ENCODE data around the gene TBC1D14. TPM values are rescaled to one million over a fixed set of nuclear protein-coding genes. Genes with fewer than 3 reads are reported as not detected.

The TBC1D14 gene
- total RNA-seq, 2 experiments from 2014 or later: 38.4 to 44.1 TPM

DNA sequence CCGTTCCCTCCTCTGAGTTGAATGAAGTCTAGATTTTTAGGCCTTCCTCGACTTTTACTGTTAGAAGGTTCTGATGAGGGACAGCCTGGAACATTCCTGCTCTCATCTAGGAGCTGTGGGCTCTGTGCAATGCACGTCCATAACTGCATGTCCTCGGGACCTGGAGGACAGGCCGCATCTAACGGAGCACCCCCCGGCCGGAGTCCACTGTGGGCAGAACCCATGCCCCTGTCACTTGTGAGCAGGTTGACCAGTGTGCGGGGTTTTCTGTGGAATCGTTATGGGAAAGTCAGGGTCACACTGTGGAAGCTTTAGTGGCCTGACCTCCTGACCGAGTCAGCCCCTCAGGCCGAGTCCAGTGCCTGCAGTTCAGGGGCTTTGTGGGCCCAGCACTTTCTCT lies 114.3 kb downstream of the TBC1D14 start:
- ChIA-PET CTCF (ENCODE audit: unreplicated experiment) (no interaction called here), POLR2A (no interaction called here)
- H3K4me1 ChIP-seq (ENCODE audit: insufficient read depth, low read length, poor library complexity, severe bottlenecking): no peaks in the 10 kb centered on the region
- H3K9me3 ChIP-seq (ENCODE audit: low read length): no peaks in the 10 kb centered on the region
- H3K36me3 ChIP-seq (ENCODE audit: insufficient read depth, low read length): peaks cover 27% of the 10 kb centered on the region
- no peak overlapping the region for H2AFZ ChIP-seq (ENCODE audit: low read length)
- intact Hi-C loops (cut with micrococcal nuclease; ENCODE audit: unreplicated experiment): no loop called here
- no peak overlapping the region for H3K4me3 ChIP-seq (ENCODE audit: low read depth, low read length, poor library complexity, severe bottlenecking)
- H3K9me2 ChIP-seq (ENCODE audit: insufficient read depth, low read length): no peaks in the 10 kb centered on the region
- no peaks in the 10 kb centered on the region for H4K20me1 ChIP-seq (ENCODE audit: insufficient read depth, low read length)
- DNase-seq (ENCODE audit: low spot score): no peak
- no peak overlapping the region for H3K4me2 ChIP-seq (ENCODE audit: low read length)
- H3K79me2 ChIP-seq (ENCODE audit: insufficient read depth, low read depth, low read length): no peaks in the 10 kb centered on the region
- TF ChIP-seq, protein P1, sequence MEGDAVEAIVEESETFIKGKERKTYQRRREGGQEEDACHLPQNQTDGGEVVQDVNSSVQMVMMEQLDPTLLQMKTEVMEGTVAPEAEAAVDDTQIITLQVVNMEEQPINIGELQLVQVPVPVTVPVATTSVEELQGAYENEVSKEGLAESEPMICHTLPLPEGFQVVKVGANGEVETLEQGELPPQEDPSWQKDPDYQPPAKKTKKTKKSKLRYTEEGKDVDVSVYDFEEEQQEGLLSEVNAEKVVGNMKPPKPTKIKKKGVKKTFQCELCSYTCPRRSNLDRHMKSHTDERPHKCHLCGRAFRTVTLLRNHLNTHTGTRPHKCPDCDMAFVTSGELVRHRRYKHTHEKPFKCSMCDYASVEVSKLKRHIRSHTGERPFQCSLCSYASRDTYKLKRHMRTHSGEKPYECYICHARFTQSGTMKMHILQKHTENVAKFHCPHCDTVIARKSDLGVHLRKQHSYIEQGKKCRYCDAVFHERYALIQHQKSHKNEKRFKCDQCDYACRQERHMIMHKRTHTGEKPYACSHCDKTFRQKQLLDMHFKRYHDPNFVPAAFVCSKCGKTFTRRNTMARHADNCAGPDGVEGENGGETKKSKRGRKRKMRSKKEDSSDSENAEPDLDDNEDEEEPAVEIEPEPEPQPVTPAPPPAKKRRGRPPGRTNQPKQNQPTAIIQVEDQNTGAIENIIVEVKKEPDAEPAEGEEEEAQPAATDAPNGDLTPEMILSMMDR (conservative IDR thresholded peaks at IDR 0.05; ENCODE audit: low read length): no peak
- no peak for TF ChIP-seq EZH2phosphoT487 (IDR thresholded peaks at IDR 0.05; ENCODE audit: borderline replicate concordance, low read depth, low read length)
- no peak overlapping the region for H3K27ac ChIP-seq (ENCODE audit: low read depth, low read length, poor library complexity, severe bottlenecking)
- no TSS peak for BruUV-seq (replicated peaks)

DNA sequence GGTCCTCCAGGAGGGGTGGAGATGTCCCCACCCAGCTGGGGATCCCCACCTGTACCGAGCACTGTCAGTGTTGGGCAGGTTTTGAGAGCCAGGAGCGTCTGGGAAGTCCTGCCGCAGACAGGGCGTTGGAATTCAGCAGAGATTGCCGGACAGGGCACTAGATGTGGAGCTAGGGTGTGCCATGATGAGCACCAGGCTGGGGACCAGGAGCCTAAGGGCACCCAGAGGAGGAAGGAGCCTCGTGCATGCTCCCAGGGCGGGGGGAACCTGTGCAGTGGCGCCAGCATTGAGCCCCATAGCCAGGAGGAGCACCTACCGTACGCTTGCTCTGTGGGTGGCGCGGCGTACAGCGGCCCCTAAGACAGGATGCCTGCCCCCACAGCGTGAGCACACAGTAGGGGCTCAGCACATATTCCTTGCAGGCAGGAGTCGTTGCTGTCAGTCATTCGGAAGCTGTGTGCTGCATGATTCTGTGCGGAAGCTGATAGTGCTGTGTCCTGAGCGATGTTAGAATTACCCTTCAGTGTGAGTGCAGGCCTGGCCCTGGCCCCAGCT lies 114.8 kb downstream of the TBC1D14 start:
- intact Hi-C loops (cut with micrococcal nuclease; ENCODE audit: unreplicated experiment): no loop called here
- no peak for DNase-seq (ENCODE audit: low spot score)
- Histone ChIP-seq H3K4me3 (ENCODE audit: low read depth, low read length, poor library complexity, severe bottlenecking) (no peak overlapping the region), H3K9me3 (ENCODE audit: low read length) (no peaks in the 10 kb centered on the region), H3K79me2 (ENCODE audit: insufficient read depth, low read depth, low read length) (no peaks in the 10 kb centered on the region), H3K27ac (ENCODE audit: low read depth, low read length, poor library complexity, severe bottlenecking) (no peak overlapping the region), H3K4me2 (ENCODE audit: low read length) (no peak overlapping the region), H3K9me2 (ENCODE audit: insufficient read depth, low read length) (no peaks in the 10 kb centered on the region), H3K36me3 (ENCODE audit: insufficient read depth, low read length) (peaks cover 27% of the 10 kb centered on the region), H3K4me1 (ENCODE audit: insufficient read depth, low read length, poor library complexity, severe bottlenecking) (no peaks in the 10 kb centered on the region), H2AFZ (ENCODE audit: low read length) (no peak overlapping the region), H4K20me1 (ENCODE audit: insufficient read depth, low read length) (no peaks in the 10 kb centered on the region)
- no peak for TF ChIP-seq EZH2phosphoT487 (IDR thresholded peaks at IDR 0.05; ENCODE audit: borderline replicate concordance, low read depth, low read length)
- TF ChIP-seq, protein P1 (conservative IDR thresholded peaks at IDR 0.05; ENCODE audit: low read length): no peak
- ChIA-PET CTCF (ENCODE audit: unreplicated experiment) (no interaction called here), POLR2A (no interaction called here)
- no TSS peak for BruUV-seq (replicated peaks)

DNA sequence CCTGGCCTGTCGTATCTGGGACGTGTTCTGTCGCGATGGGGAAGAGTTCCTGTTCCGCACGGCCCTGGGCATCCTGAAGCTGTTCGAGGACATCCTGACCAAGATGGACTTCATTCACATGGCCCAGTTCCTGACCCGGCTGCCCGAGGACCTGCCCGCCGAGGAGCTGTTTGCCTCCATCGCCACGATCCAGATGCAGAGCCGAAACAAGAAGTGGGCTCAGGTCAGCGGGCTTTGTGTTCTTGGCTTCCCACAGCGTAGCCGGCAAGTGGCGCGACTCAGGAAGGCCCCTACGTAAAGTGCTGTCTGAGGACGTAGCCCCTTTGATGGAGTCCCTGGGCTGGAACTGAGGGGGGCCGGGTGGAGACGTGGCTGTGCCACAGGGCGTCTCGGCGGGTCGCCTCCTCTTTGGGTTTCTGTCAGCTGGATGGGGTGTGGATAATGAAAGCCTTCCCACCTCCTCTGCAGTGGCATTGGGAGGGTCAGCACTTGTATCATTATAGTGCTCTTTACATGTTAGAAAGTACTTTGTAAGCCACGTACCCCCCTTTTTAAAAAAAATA lies 115.5 kb downstream of the TBC1D14 start:
- Histone ChIP-seq H3K4me2 (ENCODE audit: low read length) (no peak overlapping the region), H3K4me1 (ENCODE audit: insufficient read depth, low read length, poor library complexity, severe bottlenecking) (no peaks in the 10 kb centered on the region), H4K20me1 (ENCODE audit: insufficient read depth, low read length) (no peaks in the 10 kb centered on the region), H3K9me3 (ENCODE audit: low read length) (no peaks in the 10 kb centered on the region), H3K27ac (ENCODE audit: low read depth, low read length, poor library complexity, severe bottlenecking) (no peak overlapping the region), H3K9me2 (ENCODE audit: insufficient read depth, low read length) (no peaks in the 10 kb centered on the region), H3K36me3 (ENCODE audit: insufficient read depth, low read length) (peaks cover 27% of the 10 kb centered on the region), H2AFZ (ENCODE audit: low read length) (no peak overlapping the region), H3K4me3 (ENCODE audit: low read depth, low read length, poor library complexity, severe bottlenecking) (no peak overlapping the region), H3K79me2 (ENCODE audit: insufficient read depth, low read depth, low read length) (no peaks in the 10 kb centered on the region)
- intact Hi-C loops (cut with micrococcal nuclease; ENCODE audit: unreplicated experiment): no loop called here
- no peak for TF ChIP-seq EZH2phosphoT487 (IDR thresholded peaks at IDR 0.05; ENCODE audit: borderline replicate concordance, low read depth, low read length)
- TF ChIP-seq, protein P1 (conservative IDR thresholded peaks at IDR 0.05; ENCODE audit: low read length): no peak
- ChIA-PET POLR2A (no interaction called here), CTCF (ENCODE audit: unreplicated experiment) (no interaction called here)
- DNase-seq (ENCODE audit: low spot score): no peak
- BruUV-seq (replicated peaks): no TSS peak
